Measurements from ENCODE around the gene NID1. TPM values are rescaled to one million over a fixed set of nuclear protein-coding genes. Genes with fewer than 3 reads are reported as not detected.

The NID1 gene
- total RNA-seq, 4 donors from 2014 or later: 27.9 to 48.4 (median 32.3) TPM

DNA sequence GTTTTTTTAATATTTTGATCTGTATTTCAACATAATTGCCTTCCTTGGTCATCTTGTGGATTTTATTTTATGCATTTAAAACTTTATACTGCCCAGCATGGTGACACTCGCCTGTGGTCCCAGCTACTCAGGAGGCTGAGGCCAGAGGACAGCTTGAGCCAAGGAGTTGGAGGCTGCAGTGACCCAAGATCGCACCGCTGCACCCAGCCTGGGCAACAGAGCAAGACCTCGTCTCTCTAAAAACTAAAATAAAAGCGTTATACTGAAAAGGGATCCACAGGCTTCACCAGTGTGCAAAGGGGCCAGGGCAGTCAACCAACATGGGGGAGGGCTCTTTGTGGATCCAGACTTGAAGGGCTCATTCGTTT lies 1.4 kb downstream of the NID1 start:
- H3K27me3 ChIP-seq: peaks cover 14% of the 10 kb centered on the region
- H3K4me3 ChIP-seq: peak overlapping the region; percentile 94
- WGBS: 54% methylated on average over 6 of the region's 6 CpGs
- H3K27ac ChIP-seq: peak overlapping the region; percentile 92
- H3K9me3 ChIP-seq: no peaks in the 10 kb centered on the region
- no peak for DNase-seq (ENCODE audit: low spot score in 2 of 2)
- peaks cover 38% of the 10 kb centered on the region for H3K4me1 ChIP-seq
- TF ChIP-seq POLR2AphosphoS5 (IDR thresholded peaks at IDR 0.05): no peak
- no peaks in the 10 kb centered on the region for H3K36me3 ChIP-seq

DNA sequence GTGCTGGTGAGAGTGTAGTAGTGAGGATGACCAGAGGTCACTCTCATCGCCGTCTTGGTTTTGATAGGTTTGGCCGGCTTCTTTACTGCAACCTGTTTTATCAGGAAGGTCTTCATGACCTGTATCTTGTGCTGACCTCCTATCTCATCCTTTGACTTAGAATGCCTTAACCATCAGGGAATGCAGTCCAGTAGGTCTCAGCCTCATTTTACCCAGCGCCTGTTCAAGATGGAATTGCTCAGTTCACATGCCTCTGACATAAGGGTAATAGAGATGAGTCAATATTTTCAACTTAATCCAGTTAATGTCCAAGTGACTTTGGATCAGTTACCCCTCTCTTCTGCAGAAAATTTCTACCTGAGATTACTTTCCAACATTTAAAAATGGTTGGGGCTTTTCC lies 4.6 kb downstream of the NID1 start:
- H3K27me3 ChIP-seq: peaks cover 10% of the 10 kb centered on the region
- peaks cover 38% of the 10 kb centered on the region for H3K4me1 ChIP-seq
- no peak for DNase-seq (ENCODE audit: low spot score in 2 of 2)
- H3K9me3 ChIP-seq: no peaks in the 10 kb centered on the region
- TF ChIP-seq POLR2A (IDR thresholded peaks at IDR 0.05) (no peak), EP300 (IDR thresholded peaks at IDR 0.05) (no peak), POLR2AphosphoS5 (IDR thresholded peaks at IDR 0.05) (no peak), CTCF (IDR thresholded peaks at IDR 0.05) (no peak)
- H3K36me3 ChIP-seq: no peaks in the 10 kb centered on the region
- 98% methylated on average over 4 of the region's 4 CpGs for WGBS
- H3K4me3 ChIP-seq: no peak overlapping the region
- H3K27ac ChIP-seq: no peak overlapping the region

- peak overlapping the region; percentile 3 for H3K4me3 ChIP-seq
- no peaks in the 10 kb centered on the region for H3K27me3 ChIP-seq
- DNase-seq (ENCODE audit: low spot score in 2 of 2): no peak
- TF ChIP-seq CTCF (IDR thresholded peaks at IDR 0.05): no peak
- no peak for TF ChIP-seq POLR2A (IDR thresholded peaks at IDR 0.05)
- no peak for TF ChIP-seq EP300 (IDR thresholded peaks at IDR 0.05)
- no peak for TF ChIP-seq POLR2AphosphoS5 (IDR thresholded peaks at IDR 0.05)
- no peak overlapping the region for H3K27ac ChIP-seq
- H3K9me3 ChIP-seq: no peaks in the 10 kb centered on the region
- H3K36me3 ChIP-seq: no peaks in the 10 kb centered on the region
- H3K4me1 ChIP-seq: peaks cover 26% of the 10 kb centered on the region
- WGBS: 48% methylated on average over 5 of the region's 5 CpGs
Measured at GRCh38 chr1:236059011-236059410, 5.9 kb downstream of the NID1 start.

DNA sequence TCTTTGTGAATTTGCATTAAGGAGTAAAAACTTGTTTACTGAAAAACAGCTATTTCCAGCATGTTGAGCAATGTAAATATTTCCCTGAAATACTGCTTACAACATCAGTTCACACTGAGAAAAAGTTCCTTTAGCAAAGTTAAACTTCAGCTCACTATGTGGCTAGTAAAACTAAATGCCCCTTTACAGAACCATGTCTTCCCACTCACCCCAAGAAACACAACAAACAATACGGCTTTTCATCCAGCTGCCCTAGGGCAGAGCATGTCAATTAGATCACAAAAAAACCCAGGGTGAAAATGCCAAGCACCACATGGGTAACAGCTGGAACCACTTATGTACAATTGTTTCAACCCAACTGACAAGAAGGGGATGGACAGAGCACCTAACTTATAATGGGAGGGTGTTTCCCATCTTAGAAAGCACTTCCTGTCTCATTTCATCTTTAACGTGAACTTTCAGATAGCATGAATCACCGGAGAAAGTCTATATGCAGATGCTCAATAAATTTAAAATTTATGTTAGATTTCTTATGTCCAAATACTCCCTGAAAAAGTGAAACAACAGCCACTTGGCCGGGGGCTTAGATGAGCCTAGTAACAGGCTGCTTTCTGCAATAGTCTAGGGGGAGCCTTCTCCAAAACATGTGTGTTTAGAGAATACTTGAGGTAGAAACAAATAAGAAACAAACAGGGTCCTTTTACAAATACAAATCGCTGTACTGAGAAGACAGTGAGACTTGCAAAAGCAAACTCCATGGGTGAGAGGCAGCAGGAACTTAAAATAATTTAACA lies 6.6 kb downstream of the NID1 start:
- Histone ChIP-seq H3K4me3 (peak overlapping the region; percentile 3), H3K9me3 (no peaks in the 10 kb centered on the region), H3K27ac (peak overlapping the region; percentile 27), H3K27me3 (no peaks in the 10 kb centered on the region), H3K36me3 (no peaks in the 10 kb centered on the region), H3K4me1 (peaks cover 22% of the 10 kb centered on the region)
- TF ChIP-seq CTCF (IDR thresholded peaks at IDR 0.05) (no peak), POLR2A (IDR thresholded peaks at IDR 0.05) (no peak), POLR2AphosphoS5 (IDR thresholded peaks at IDR 0.05) (no peak), EP300 (IDR thresholded peaks at IDR 0.05) (no peak)
- DNase-seq (ENCODE audit: low spot score in 2 of 2): no peak
- 33% methylated on average over 5 of the region's 5 CpGs for WGBS

DNA sequence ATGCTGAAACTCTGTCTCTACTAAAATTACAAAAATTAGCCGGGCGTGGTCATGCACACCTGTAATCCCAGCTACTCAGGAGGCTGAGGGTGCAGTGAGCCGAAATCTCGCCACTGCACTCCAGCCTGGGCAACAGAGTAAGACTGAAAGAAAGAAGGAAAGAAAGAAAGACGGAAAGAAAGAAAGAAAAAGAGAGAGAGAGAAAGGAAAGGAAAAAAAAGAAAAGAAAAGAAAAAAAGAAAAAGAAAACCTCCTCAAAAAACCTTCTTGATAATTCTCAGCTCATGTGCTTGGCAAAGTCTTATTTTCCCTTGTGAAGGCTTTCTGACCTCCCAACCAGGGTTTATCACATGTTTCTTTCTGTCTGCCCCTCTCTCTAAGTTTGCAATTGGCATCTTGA lies 7.3 kb downstream of the NID1 start:
- no peaks in the 10 kb centered on the region for H3K9me3 ChIP-seq
- no peak overlapping the region for H3K27ac ChIP-seq
- peaks cover 20% of the 10 kb centered on the region for H3K4me1 ChIP-seq
- WGBS: 100% methylated on average over 5 of the region's 5 CpGs
- TF ChIP-seq POLR2A (IDR thresholded peaks at IDR 0.05) (no peak), POLR2AphosphoS5 (IDR thresholded peaks at IDR 0.05) (no peak), EP300 (IDR thresholded peaks at IDR 0.05) (no peak), CTCF (IDR thresholded peaks at IDR 0.05) (no peak)
- no peaks in the 10 kb centered on the region for H3K27me3 ChIP-seq
- H3K4me3 ChIP-seq: no peak overlapping the region
- no peak for DNase-seq (ENCODE audit: low spot score in 2 of 2)
- no peaks in the 10 kb centered on the region for H3K36me3 ChIP-seq

Measured in suprapubic skin (tissue), 4 donors.